NCI-H510A (cell line): Measurements from ENCODE around the gene CIAO1.
"Not testable (repeated sequence)": the region's sequence is repeated elsewhere in the genome, so short reads cannot be mapped to it uniquely, and the experiment has no call there.

Experiments
- DNase-seq: peaks from one replicate; lab custom pipeline; 2025; lab: John Stamatoyannopoulos, UW

The CIAO1 gene

GRCh38 chr2:96250188-96250587 is 15.8 kb upstream of the CIAO1 start:
- DNase-seq, result no peak

GRCh38 chr2:96251721-96252292 is 14.2 kb upstream of the CIAO1 start:
- DNase-seq, result no peak

GRCh38 chr2:96252526-96252925 is 13.5 kb upstream of the CIAO1 start:
- no peak for DNase-seq

GRCh38 chr2:96253006-96253405 is 13.0 kb upstream of the CIAO1 start:
- no peak for DNase-seq

GRCh38 chr2:96254571-96254970 is 11.5 kb upstream of the CIAO1 start:
- DNase-seq, result no peak

GRCh38 chr2:96256611-96257113 is 9.4 kb upstream of the CIAO1 start:
- no peak for DNase-seq

- DNase-seq, result not testable (repeated sequence)
These were observed 8.3 kb upstream of the CIAO1 start for GRCh38 chr2:96257744-96258143.

- no peak for DNase-seq
These were observed 7.6 kb upstream of the CIAO1 start for GRCh38 chr2:96258166-96259022.

GRCh38 chr2:96259497-96259921 is 6.5 kb upstream of the CIAO1 start:
- no peak for DNase-seq

- peak; percentile 54 for DNase-seq
These were observed 5.4 kb upstream of the CIAO1 start for GRCh38 chr2:96260387-96261260.

GRCh38 chr2:96261328-96262003 is 4.6 kb upstream of the CIAO1 start:
- DNase-seq, result no peak

- DNase-seq, result no peak
These were observed 3.7 kb upstream of the CIAO1 start for GRCh38 chr2:96262306-96262705.

GRCh38 chr2:96264086-96264485 is 1.9 kb upstream of the CIAO1 start:
- DNase-seq, result no peak

- no peak for DNase-seq
These were observed 1.2 kb upstream of the CIAO1 start for GRCh38 chr2:96264656-96265348.

GRCh38 chr2:96265349-96265839 is 631 bp upstream of the CIAO1 start:
- no peak for DNase-seq

GRCh38 chr2:96267159-96267971 is 1.3 kb downstream of the CIAO1 start:
- no peak for DNase-seq

- DNase-seq, result no peak
These were observed 6.0 kb downstream of the CIAO1 start for GRCh38 chr2:96271995-96272394.

GRCh38 chr2:96273763-96274162 is 7.7 kb downstream of the CIAO1 start:
- no peak for DNase-seq

- no peak for DNase-seq
These were observed 8.5 kb downstream of the CIAO1 start for GRCh38 chr2:96274355-96275056.
